Measurements from ENCODE around the gene GRK5.
"Not testable (repeated sequence)": the region's sequence is repeated elsewhere in the genome, so short reads cannot be mapped to it uniquely, and the experiment has no call there.

Gene GRK5

GRCh38 chr10:119233821-119234220, 26.4 kb downstream of the GRK5 start:
- Histone ChIP-seq H3K9ac (ENCODE audit: low read length) (no peak overlapping the region), H3K27ac (ENCODE audit: low read depth, low read length) (no peak overlapping the region), H3K36me3 (ENCODE audit: control insufficient read depth, insufficient read depth, low read length) (no peaks in the 10 kb centered on the region), H3K4me1 (ENCODE audit: control insufficient read depth, insufficient read depth, low read length) (peaks cover 11% of the 10 kb centered on the region), H3K27me3 (ENCODE audit: control insufficient read depth, insufficient read depth, low read length) (no peaks in the 10 kb centered on the region), H3K4me3 (ENCODE audit: low read length) (no peak overlapping the region)

DNA sequence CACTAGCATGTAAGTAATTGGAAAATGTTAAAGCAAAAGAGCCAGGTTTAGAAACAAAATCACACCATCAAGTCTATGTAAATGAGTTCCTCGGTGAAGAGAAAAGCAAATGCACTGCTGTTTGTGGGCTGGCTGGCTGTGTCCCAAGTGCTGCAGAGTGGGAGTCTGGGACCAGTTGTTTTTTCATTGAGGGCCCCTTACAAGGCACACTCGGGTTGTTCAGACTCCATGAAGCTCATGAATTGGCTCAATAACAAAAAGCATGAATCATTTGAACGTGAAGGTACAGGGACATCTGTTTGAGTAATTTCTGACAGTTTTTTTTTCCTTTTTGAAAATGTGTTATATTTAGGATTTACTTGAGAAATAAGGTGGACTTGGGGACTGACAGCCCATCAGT, 28.0 kb downstream of the GRK5 start:
- Histone ChIP-seq H3K9ac (ENCODE audit: low read length) (no peak overlapping the region), H3K27me3 (ENCODE audit: control insufficient read depth, insufficient read depth, low read length) (no peaks in the 10 kb centered on the region), H3K4me1 (ENCODE audit: control insufficient read depth, insufficient read depth, low read length) (peaks cover 11% of the 10 kb centered on the region), H3K36me3 (ENCODE audit: control insufficient read depth, insufficient read depth, low read length) (no peaks in the 10 kb centered on the region), H3K4me3 (ENCODE audit: low read length) (no peak overlapping the region), H3K27ac (ENCODE audit: low read depth, low read length) (no peak overlapping the region)

GRCh38 chr10:119237722-119238436, 30.5 kb downstream of the GRK5 start:
- Histone ChIP-seq H3K9ac (ENCODE audit: low read length) (no peak overlapping the region), H3K27ac (ENCODE audit: low read depth, low read length) (peak overlapping the region; percentile 31), H3K36me3 (ENCODE audit: control insufficient read depth, insufficient read depth, low read length) (no peaks in the 10 kb centered on the region), H3K4me3 (ENCODE audit: low read length) (no peak overlapping the region), H3K4me1 (ENCODE audit: control insufficient read depth, insufficient read depth, low read length) (peaks cover 16% of the 10 kb centered on the region), H3K27me3 (ENCODE audit: control insufficient read depth, insufficient read depth, low read length) (no peaks in the 10 kb centered on the region)

- Histone ChIP-seq H3K9ac (ENCODE audit: low read length) (no peak overlapping the region), H3K4me1 (ENCODE audit: control insufficient read depth, insufficient read depth, low read length) (peaks cover 16% of the 10 kb centered on the region)
Measured at GRCh38 chr10:119238577-119238976, 31.2 kb downstream of the GRK5 start.

GRCh38 chr10:119239015-119239414, 31.6 kb downstream of the GRK5 start:
- not testable (repeated sequence) for H3K27ac ChIP-seq (ENCODE audit: low read depth, low read length); H3K9ac ChIP-seq (ENCODE audit: low read length); H3K4me3 ChIP-seq (ENCODE audit: low read length); H3K27me3 ChIP-seq (ENCODE audit: control insufficient read depth, insufficient read depth, low read length); H3K36me3 ChIP-seq (ENCODE audit: control insufficient read depth, insufficient read depth, low read length)
- peaks cover 16% of the 10 kb centered on the region for H3K4me1 ChIP-seq (ENCODE audit: control insufficient read depth, insufficient read depth, low read length)

More at GRCh38 chr10:119238577-119238976, 31.2 kb downstream of the GRK5 start:
- no peak overlapping the region for H3K4me3 ChIP-seq (ENCODE audit: low read length)
- no peaks in the 10 kb centered on the region for H3K27me3 ChIP-seq (ENCODE audit: control insufficient read depth, insufficient read depth, low read length)
- H3K36me3 ChIP-seq (ENCODE audit: control insufficient read depth, insufficient read depth, low read length), result no peaks in the 10 kb centered on the region
- H3K27ac ChIP-seq (ENCODE audit: low read depth, low read length), result peak overlapping the region; percentile 10

DNA sequence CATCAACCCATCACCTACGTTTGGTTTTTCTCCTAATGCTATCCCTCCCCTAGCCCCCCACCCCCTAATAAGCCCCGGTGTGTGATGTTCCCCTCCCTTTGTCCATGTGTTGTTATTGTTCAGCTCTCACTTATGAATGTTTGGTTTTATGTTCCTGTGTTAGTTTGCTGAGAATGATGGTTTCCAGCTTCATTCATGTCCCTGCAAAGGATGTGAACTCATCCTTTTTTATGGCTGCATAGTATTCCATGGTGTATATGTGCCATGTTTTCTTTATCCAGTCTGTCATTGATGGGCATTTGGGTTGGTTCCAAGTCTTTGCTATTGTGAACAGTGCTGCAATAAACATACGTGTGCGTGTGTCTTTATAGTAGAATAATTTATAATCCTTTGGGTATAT, 32.3 kb downstream of the GRK5 start:
- H3K27ac ChIP-seq (ENCODE audit: low read depth, low read length); H3K36me3 ChIP-seq (ENCODE audit: control insufficient read depth, insufficient read depth, low read length); H3K4me3 ChIP-seq (ENCODE audit: low read length); H3K9ac ChIP-seq (ENCODE audit: low read length); H3K27me3 ChIP-seq (ENCODE audit: control insufficient read depth, insufficient read depth, low read length): not testable (repeated sequence)
- H3K4me1 ChIP-seq (ENCODE audit: control insufficient read depth, insufficient read depth, low read length), result peaks cover 13% of the 10 kb centered on the region

- H3K27ac ChIP-seq (ENCODE audit: low read depth, low read length), result no peak overlapping the region
- no peaks in the 10 kb centered on the region for H3K27me3 ChIP-seq (ENCODE audit: control insufficient read depth, insufficient read depth, low read length)
- no peak overlapping the region for H3K9ac ChIP-seq (ENCODE audit: low read length)
- no peaks in the 10 kb centered on the region for H3K36me3 ChIP-seq (ENCODE audit: control insufficient read depth, insufficient read depth, low read length)
- no peak overlapping the region for H3K4me3 ChIP-seq (ENCODE audit: low read length)
- peaks cover 7% of the 10 kb centered on the region for H3K4me1 ChIP-seq (ENCODE audit: control insufficient read depth, insufficient read depth, low read length)
Measured at GRCh38 chr10:119241066-119241465, 33.7 kb downstream of the GRK5 start.

GRCh38 chr10:119242186-119242585, 34.8 kb downstream of the GRK5 start:
- Histone ChIP-seq H3K4me3 (ENCODE audit: low read length) (no peak overlapping the region), H3K27ac (ENCODE audit: low read depth, low read length) (no peak overlapping the region), H3K36me3 (ENCODE audit: control insufficient read depth, insufficient read depth, low read length) (no peaks in the 10 kb centered on the region), H3K27me3 (ENCODE audit: control insufficient read depth, insufficient read depth, low read length) (no peaks in the 10 kb centered on the region), H3K9ac (ENCODE audit: low read length) (no peak overlapping the region), H3K4me1 (ENCODE audit: control insufficient read depth, insufficient read depth, low read length) (peaks cover 14% of the 10 kb centered on the region)

- Histone ChIP-seq H3K27me3 (ENCODE audit: control insufficient read depth, insufficient read depth, low read length) (no peaks in the 10 kb centered on the region), H3K27ac (ENCODE audit: low read depth, low read length) (no peak overlapping the region), H3K4me3 (ENCODE audit: low read length) (no peak overlapping the region), H3K9ac (ENCODE audit: low read length) (no peak overlapping the region), H3K4me1 (ENCODE audit: control insufficient read depth, insufficient read depth, low read length) (peaks cover 18% of the 10 kb centered on the region), H3K36me3 (ENCODE audit: control insufficient read depth, insufficient read depth, low read length) (no peaks in the 10 kb centered on the region)
Measured at GRCh38 chr10:119243488-119243887, 36.1 kb downstream of the GRK5 start.

DNA sequence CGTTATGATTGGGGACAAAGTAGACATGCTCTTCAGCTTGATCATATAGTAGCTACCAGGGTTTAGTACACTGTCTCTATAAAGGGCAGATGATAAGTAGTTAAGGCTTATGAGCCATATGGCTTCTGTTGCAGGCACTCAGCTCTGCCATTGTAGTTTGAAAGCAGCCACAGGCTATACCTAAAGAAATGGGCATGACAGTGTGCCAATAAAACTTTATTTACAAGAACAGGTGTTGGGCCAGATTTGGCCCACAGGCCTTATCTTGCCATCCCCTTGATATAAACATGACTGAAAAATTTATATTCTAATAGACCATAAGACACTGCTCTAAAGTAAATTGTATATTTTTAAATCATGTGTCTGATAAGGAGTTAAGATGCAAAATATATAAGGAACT, 36.6 kb downstream of the GRK5 start:
- H3K27ac ChIP-seq (ENCODE audit: low read depth, low read length), result no peak overlapping the region
- peaks cover 18% of the 10 kb centered on the region for H3K4me1 ChIP-seq (ENCODE audit: control insufficient read depth, insufficient read depth, low read length)

DNA sequence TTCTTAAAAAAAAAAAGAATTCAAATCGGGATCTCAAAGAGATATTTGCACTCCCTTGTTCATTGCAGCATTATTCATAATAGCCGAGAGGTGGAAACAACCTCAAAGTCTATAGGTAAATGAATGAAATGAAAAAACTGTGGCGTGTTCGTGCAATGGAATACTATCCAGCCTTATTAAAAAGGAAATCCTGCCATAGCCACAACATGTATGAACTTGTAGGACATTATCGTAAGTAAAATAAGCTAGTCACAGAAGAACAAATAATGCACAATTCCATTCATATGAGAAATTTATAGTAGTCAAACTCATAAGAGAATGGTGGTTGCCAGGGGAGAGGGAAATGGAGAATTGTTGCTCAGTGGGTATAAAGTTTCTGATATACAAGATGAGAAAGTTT, 37.9 kb downstream of the GRK5 start:
- Histone ChIP-seq H3K4me3 (ENCODE audit: low read length) (no peak overlapping the region), H3K4me1 (ENCODE audit: control insufficient read depth, insufficient read depth, low read length) (peaks cover 24% of the 10 kb centered on the region), H3K27ac (ENCODE audit: low read depth, low read length) (no peak overlapping the region), H3K27me3 (ENCODE audit: control insufficient read depth, insufficient read depth, low read length) (no peaks in the 10 kb centered on the region), H3K9ac (ENCODE audit: low read length) (no peak overlapping the region), H3K36me3 (ENCODE audit: control insufficient read depth, insufficient read depth, low read length) (no peaks in the 10 kb centered on the region)

More for the DNA sequence above, 36.6 kb downstream of the GRK5 start:
- Histone ChIP-seq H3K27me3 (ENCODE audit: control insufficient read depth, insufficient read depth, low read length) (no peaks in the 10 kb centered on the region), H3K36me3 (ENCODE audit: control insufficient read depth, insufficient read depth, low read length) (no peaks in the 10 kb centered on the region), H3K4me3 (ENCODE audit: low read length) (no peak overlapping the region), H3K9ac (ENCODE audit: low read length) (no peak overlapping the region)

- H3K4me3 ChIP-seq (ENCODE audit: low read length), result no peak overlapping the region
- H3K9ac ChIP-seq (ENCODE audit: low read length), result no peak overlapping the region
- no peaks in the 10 kb centered on the region for H3K36me3 ChIP-seq (ENCODE audit: control insufficient read depth, insufficient read depth, low read length)
- no peaks in the 10 kb centered on the region for H3K27me3 ChIP-seq (ENCODE audit: control insufficient read depth, insufficient read depth, low read length)
- peak overlapping the region; percentile 72 for H3K27ac ChIP-seq (ENCODE audit: low read depth, low read length)
- H3K4me1 ChIP-seq (ENCODE audit: control insufficient read depth, insufficient read depth, low read length), result peaks cover 34% of the 10 kb centered on the region
Measured at GRCh38 chr10:119246862-119247549, 39.6 kb downstream of the GRK5 start.

DNA sequence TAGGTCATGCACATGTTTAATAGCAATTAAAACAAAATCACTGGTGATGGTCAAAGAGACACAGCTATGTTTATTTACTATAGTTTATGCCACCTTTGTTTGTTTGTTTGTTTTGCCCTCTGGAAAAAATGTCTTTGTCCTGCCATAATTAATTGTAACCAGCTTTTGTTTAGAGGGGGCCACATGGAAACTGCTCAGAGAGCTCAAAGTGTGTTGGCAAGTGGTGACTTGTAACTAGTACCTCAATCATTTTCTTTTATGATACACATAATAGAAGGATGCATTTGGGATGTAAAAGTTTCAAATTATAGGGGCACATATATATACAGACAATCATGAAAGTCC, 40.2 kb downstream of the GRK5 start:
- Histone ChIP-seq H3K9ac (ENCODE audit: low read length) (no peak overlapping the region), H3K27me3 (ENCODE audit: control insufficient read depth, insufficient read depth, low read length) (no peaks in the 10 kb centered on the region), H3K27ac (ENCODE audit: low read depth, low read length) (peak overlapping the region; percentile 72), H3K36me3 (ENCODE audit: control insufficient read depth, insufficient read depth, low read length) (no peaks in the 10 kb centered on the region), H3K4me3 (ENCODE audit: low read length) (no peak overlapping the region), H3K4me1 (ENCODE audit: control insufficient read depth, insufficient read depth, low read length) (peaks cover 39% of the 10 kb centered on the region)
